ENCODE measurements around the gene KLLN.
"Not testable (repeated sequence)": the region's sequence is repeated elsewhere in the genome, so short reads cannot be mapped to it uniquely, and the experiment has no call there.

The KLLN gene

GRCh38 chr10:87866412-87866974 lies 3.2 kb upstream of the KLLN start:
- DNase-seq (ENCODE audit: low spot score), result no peak

GRCh38 chr10:87865241-87865881 lies 2.0 kb upstream of the KLLN start:
- no peak for DNase-seq (ENCODE audit: low spot score)

GRCh38 chr10:87864496-87865059 lies 1.2 kb upstream of the KLLN start:
- no peak for DNase-seq (ENCODE audit: low spot score)

- not testable (repeated sequence) for DNase-seq (ENCODE audit: low spot score)
Measured at GRCh38 chr10:87863951-87864495, 690 bp upstream of the KLLN start.

- peak; percentile 74 for DNase-seq (ENCODE audit: low spot score)
Measured at GRCh38 chr10:87862679-87863052, 667 bp downstream of the KLLN start.

GRCh38 chr10:87861953-87862678 lies 1.2 kb downstream of the KLLN start:
- DNase-seq (ENCODE audit: low spot score), result peak; percentile 94

GRCh38 chr10:87861566-87861952 lies 1.8 kb downstream of the KLLN start:
- DNase-seq (ENCODE audit: low spot score), result peak; percentile 3

GRCh38 chr10:87860816-87861403 lies 2.4 kb downstream of the KLLN start:
- DNase-seq (ENCODE audit: low spot score), result no peak

- DNase-seq (ENCODE audit: low spot score), result peak; percentile 59
Measured at GRCh38 chr10:87860156-87860795, 3.1 kb downstream of the KLLN start.

GRCh38 chr10:87855665-87856064 lies 7.7 kb downstream of the KLLN start:
- not testable (repeated sequence) for DNase-seq (ENCODE audit: low spot score)

GRCh38 chr10:87855247-87855646 lies 8.1 kb downstream of the KLLN start:
- not testable (repeated sequence) for DNase-seq (ENCODE audit: low spot score)

- DNase-seq (ENCODE audit: low spot score), result no peak
Measured at GRCh38 chr10:87852089-87852488, 11.2 kb downstream of the KLLN start.

GRCh38 chr10:87850742-87851205 lies 12.6 kb downstream of the KLLN start:
- DNase-seq (ENCODE audit: low spot score), result peak; percentile 67

- no peak for DNase-seq (ENCODE audit: low spot score)
Measured at GRCh38 chr10:87849001-87849400, 14.3 kb downstream of the KLLN start.

GRCh38 chr10:87847550-87847949 lies 15.8 kb downstream of the KLLN start:
- no peak for DNase-seq (ENCODE audit: low spot score)

- not testable (repeated sequence) for DNase-seq (ENCODE audit: low spot score)
Measured at GRCh38 chr10:87846711-87847110, 16.6 kb downstream of the KLLN start.

GRCh38 chr10:87846023-87846422 lies 17.3 kb downstream of the KLLN start:
- no peak for DNase-seq (ENCODE audit: low spot score)

- no peak for DNase-seq (ENCODE audit: low spot score)
Measured at GRCh38 chr10:87845624-87845998, 17.7 kb downstream of the KLLN start.

- no peak for DNase-seq (ENCODE audit: low spot score)
Measured at GRCh38 chr10:87844837-87845623, 18.3 kb downstream of the KLLN start.

GRCh38 chr10:87843714-87844113 lies 19.6 kb downstream of the KLLN start:
- DNase-seq (ENCODE audit: low spot score), result no peak

Measured in CD4-positive, alpha-beta T cell treated with Interleukin-6 at 100 ng/mL for 8 hours (primary cell).